RWPE2 (cell line): ENCODE data around the gene NCAPD2.

Experiments
- ATAC-seq: fragments of 200-7000 bp; cut with Tn5 transposase; 3 replicates; pipeline ENCODE4 v1.9.1; 2021; ENCODE audit warnings: low read depth
- DNase-seq: peaks from one replicate; pipeline ENCODE4 v3.0.0-alpha.2; 2020; ENCODE audit warnings: low spot score
- H3K27ac ChIP-seq: fragments of 450-650 bp; 2 replicates; pipeline ENCODE4 v1.5.1; 2017; ENCODE audit warnings: mild to moderate bottlenecking; ENCODE audit not compliant: poor library complexity, severe bottlenecking
- H3K27me3 ChIP-seq: fragments of 250-450 bp; sonication (Bioruptor Pico); 2 replicates; pipeline ENCODE4 v1.5.1; 2021; ENCODE audit warnings: mild to moderate bottlenecking, moderate library complexity; ENCODE audit not compliant: insufficient read depth, poor library complexity, severe bottlenecking
- H3K36me3 ChIP-seq: fragments of 250-450 bp; sonication (Bioruptor Pico); 2 replicates; pipeline ENCODE4 v1.5.1; 2020; ENCODE audit warnings: low read depth, mild to moderate bottlenecking, moderate library complexity
- H3K4me1 ChIP-seq: fragments of 250-450 bp; sonication (Bioruptor Pico); 2 replicates; pipeline ENCODE4 v1.5.1; 2021; ENCODE audit warnings: mild to moderate bottlenecking, moderate library complexity; ENCODE audit not compliant: insufficient read depth, poor library complexity, severe bottlenecking
- H3K4me3 ChIP-seq: fragments of 250-450 bp; sonication (Bioruptor Pico); 2 replicates; pipeline ENCODE4 v1.5.1; 2021; ENCODE audit warnings: mild to moderate bottlenecking, moderate library complexity; ENCODE audit not compliant: severe bottlenecking
- H3K9me3 ChIP-seq: fragments of 250-450 bp; sonication (Bioruptor Pico); 2 replicates; pipeline ENCODE4 v1.5.1; 2021; ENCODE audit warnings: mild to moderate bottlenecking, moderate library complexity; ENCODE audit not compliant: severe bottlenecking
- CTCF ChIP-seq: fragments of 450-650 bp; IDR thresholded peaks from one replicate; pipeline ENCODE4 v1.5.1; 2017; ENCODE audit warnings: mild to moderate bottlenecking, moderate library complexity; ENCODE audit not compliant: poor library complexity, severe bottlenecking

The NCAPD2 gene

DNA sequence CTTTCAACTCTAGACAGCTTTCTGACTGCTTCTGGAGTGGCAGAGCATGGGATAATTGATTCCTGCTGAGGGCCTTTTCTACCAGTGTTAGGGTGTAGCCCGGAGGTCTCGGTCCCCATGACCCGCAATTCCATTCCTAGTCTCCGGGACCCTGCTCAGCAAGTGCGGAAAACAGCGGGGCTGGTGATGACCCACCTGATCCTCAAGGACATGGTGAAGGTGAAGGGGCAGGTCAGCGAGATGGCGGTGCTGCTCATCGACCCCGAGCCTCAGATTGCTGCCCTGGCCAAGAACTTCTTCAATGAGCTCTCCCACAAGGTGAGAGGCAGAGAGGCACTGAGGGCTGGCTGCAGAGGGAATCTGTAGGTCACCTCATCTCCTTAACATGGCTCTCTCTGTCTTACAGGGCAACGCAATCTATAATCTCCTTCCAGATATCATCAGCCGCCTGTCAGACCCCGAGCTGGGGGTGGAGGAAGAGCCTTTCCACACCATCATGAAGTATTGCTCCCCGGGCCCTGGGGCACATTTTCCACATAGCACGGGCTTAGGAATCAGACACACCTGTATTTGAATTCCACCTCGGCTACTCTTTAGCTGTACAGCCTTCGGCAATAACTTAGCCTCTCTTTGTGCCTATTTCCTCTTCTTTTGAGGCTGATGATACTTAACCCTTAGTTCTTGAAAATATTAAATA, 34.8 kb downstream of the NCAPD2 start:
- Histone ChIP-seq H3K27ac (peak overlapping the region; percentile 98), H3K9me3 (no peaks in the 10 kb centered on the region), H3K4me1 (peaks cover 13% of the 10 kb centered on the region), H3K4me3 (no peak overlapping the region), H3K27me3 (no peaks in the 10 kb centered on the region), H3K36me3 (peaks cover 81% of the 10 kb centered on the region)
- no peak for TF ChIP-seq CTCF
- ATAC-seq (peak; percentile 6; the same call in 1 of the 3 replicates), DNase-seq (no peak)

DNA sequence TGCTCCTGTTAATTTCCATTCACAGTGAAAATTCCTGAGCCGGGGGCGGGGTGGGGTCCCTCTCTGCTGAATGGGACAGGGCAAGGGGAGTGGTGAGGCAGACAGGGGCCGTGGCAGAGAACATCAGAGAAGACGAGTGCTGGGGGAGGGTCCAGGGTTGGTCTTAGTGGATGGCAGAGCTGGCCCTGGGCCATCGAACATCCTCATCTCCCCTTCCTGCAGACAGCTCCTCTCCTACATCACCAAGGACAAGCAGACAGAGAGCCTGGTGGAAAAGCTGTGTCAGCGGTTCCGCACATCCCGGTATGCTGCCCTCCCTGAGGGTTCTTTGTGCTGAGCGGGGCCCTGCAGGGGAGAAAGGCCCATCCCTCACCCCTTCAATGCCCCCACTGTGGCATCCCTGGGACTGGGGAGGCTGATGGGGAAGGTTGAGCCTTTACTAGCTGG, 35.4 kb downstream of the NCAPD2 start:
- H3K27ac ChIP-seq = peak overlapping the region; percentile 98
- ATAC-seq (no peak), DNase-seq (no peak)
- no peak overlapping the region for H3K4me3 ChIP-seq
- H3K4me1 ChIP-seq = peaks cover 13% of the 10 kb centered on the region
- H3K36me3 ChIP-seq = peaks cover 75% of the 10 kb centered on the region
- no peaks in the 10 kb centered on the region for H3K27me3 ChIP-seq
- no peaks in the 10 kb centered on the region for H3K9me3 ChIP-seq
- no peak for TF ChIP-seq CTCF

GRCh38 chr12:6530576-6531260, 36.8 kb downstream of the NCAPD2 start:
- H3K27ac ChIP-seq = peak overlapping the region; percentile 98
- DNase-seq = no peak
- no peak for TF ChIP-seq CTCF
- H3K4me1 ChIP-seq = peaks cover 13% of the 10 kb centered on the region
- no peaks in the 10 kb centered on the region for H3K9me3 ChIP-seq
- ATAC-seq = no peak
- H3K4me3 ChIP-seq = no peak overlapping the region
- peaks cover 74% of the 10 kb centered on the region for H3K36me3 ChIP-seq
- no peaks in the 10 kb centered on the region for H3K27me3 ChIP-seq

- Histone ChIP-seq H3K27me3 (no peaks in the 10 kb centered on the region), H3K36me3 (peaks cover 74% of the 10 kb centered on the region), H3K27ac (peak overlapping the region; percentile 98), H3K4me1 (peaks cover 18% of the 10 kb centered on the region), H3K4me3 (peak overlapping the region; percentile 87), H3K9me3 (no peaks in the 10 kb centered on the region)
- DNase-seq (peak; percentile 93), ATAC-seq (peak; percentile 53)
- TF ChIP-seq CTCF = no peak
Observed at GRCh38 chr12:6532051-6532926, 38.4 kb downstream of the NCAPD2 start.
